GM18870 (cell line): Measurements from ENCODE around the gene RBAK.
"Not testable (repeated sequence)": the region's sequence is repeated elsewhere in the genome, so short reads cannot be mapped to it uniquely, and the experiment has no call there.

Experiments
- ATAC-seq: cut with Tn5 transposase; IDR thresholded peaks from one replicate; pipeline ENCODE4 v1.9.1; 2021; ENCODE audit warnings: moderate library complexity; ENCODE audit not compliant: unreplicated experiment

The RBAK gene

DNA sequence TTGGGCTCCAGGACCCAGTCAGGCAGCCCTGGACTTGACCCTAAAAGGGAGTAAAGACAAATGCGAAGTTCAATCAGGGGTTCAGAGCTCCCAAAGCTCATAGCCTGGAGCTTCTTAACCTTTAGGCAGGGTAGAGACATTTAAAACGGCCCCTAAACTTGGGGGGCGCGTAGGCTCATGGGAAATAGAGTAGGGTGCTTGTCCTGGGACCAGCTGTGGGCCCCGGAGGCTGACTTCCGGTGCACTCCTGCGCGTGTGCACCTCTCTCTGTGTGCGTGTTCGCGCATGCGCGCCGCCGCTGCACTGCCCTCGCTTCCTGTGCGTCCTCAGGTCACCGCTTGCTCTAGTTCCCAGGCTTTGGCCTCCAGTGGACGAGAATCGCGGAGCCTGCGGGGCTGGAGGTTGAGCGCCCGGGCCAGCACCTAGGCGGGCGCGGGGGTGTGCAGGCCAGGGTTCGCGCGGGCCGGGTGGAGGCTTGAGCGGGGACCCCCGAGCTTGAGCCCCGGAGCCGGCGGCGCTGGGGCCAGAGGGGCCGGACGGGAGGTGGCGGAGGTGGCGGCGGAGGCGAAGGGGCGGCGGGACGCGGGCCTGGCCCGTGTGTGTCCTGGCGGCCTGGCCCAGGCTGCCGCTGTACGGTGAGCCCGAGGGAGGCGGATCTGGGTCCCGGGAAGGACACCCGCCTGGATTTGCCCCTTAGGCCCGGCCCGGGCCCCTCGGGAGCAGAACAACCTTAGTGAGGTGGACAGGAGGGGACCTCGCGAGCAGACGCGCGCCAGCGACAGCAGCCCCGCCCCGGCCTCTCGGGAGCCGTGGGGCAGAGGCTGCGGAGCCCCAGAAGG lies at the start of gene RBAK:
RBAK (plus strand) TSS at position 303 of the 839 bp plus-strand sequence. CDS start 2,217 bp downstream, outside the sequence.
- ATAC-seq: peak; percentile 96

GRCh38 chr7:4996696-4997222 lies 48.9 kb upstream of the RBAK start:
- no peak for ATAC-seq

- no peak for ATAC-seq
Observed at GRCh38 chr7:4998244-4998643, 47.4 kb upstream of the RBAK start.

DNA sequence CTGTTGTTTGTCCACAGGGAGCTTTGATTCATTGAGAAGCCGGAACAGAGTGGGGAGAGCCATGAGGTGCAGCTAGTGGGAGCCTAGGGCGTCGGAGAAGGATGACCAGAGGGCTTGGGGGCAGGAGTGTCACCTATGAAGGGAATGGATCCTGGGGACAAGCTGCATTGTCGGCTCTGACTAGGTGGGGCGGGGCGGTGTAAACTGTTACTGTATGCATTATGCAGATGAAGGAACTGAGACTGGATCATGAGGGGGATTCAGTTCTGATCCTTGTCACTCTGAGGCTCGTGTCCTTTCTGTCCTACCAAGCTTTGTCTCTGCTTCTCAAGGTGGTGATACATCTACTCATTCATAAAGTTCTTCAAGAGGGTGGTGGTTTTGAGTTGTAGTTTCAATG lies 46.8 kb upstream of the RBAK start:
- no peak for ATAC-seq

GRCh38 chr7:4999369-4999950 lies 46.2 kb upstream of the RBAK start:
- ATAC-seq: no peak

- ATAC-seq: no peak
Observed at GRCh38 chr7:5001003-5001402, 44.7 kb upstream of the RBAK start.

DNA sequence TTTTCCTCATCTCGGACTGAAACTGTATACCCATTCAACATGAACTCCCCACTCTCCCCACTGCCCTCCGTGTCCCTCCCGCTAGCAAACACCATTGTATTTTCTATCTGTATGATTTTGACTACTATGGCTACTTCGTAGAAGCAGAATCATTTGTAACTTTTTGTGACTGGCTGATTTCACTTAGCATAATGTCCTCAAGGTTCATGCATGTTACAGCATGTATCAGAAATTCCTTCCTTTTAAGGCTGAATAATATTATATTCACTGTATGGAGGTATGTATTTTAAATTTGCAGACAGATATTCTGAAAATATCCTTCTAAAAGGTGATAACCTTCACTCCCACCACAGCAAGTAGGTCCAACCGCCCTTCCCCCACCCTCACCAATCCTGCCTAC lies 43.7 kb upstream of the RBAK start:
- no peak for ATAC-seq

DNA sequence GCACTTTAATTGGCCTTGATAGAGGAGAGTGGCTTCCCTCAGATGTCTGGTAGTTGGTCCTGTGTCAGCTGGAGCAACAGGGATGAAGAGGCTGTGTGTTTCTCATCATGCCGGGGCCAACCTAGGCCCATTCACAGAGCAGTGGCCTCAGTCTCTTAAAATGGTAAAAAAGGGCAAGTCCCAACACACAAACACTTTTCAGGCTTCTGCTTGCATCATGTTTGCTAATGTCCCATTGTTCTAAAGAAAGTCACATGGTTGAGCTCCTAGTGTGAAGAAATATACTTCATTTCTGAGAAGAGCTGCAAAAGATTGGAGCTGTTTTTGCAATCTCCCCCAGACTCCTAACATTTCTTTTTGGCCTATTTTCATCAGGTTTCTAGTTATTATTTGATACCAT lies 40.6 kb upstream of the RBAK start:
- no peak for ATAC-seq

- no peak for ATAC-seq
Observed at GRCh38 chr7:5012985-5013384, 32.7 kb upstream of the RBAK start.

GRCh38 chr7:5015936-5016335 lies 29.7 kb upstream of the RBAK start:
- not testable (repeated sequence) for ATAC-seq

DNA sequence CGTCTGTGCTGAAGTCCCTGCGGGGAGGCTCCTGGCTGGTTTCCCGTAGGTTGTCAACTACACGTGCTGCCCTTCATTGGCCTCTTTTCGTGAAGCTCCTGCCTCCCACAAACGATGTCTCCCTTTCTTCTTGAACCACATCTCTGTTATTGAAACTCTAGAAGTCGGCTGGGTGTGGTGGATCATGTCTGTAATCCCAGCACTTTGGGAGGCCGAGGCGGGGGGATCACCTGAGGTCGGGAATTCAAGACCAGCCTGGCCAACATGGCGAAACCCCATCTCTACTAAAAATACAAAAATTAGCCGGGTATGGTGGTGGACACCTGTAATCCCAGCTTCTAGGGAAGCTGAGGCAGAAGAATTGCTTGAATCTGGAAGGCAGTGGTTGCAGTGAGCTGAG lies 28.0 kb upstream of the RBAK start:
- not testable (repeated sequence) for ATAC-seq

GRCh38 chr7:5020098-5020497 lies 25.6 kb upstream of the RBAK start:
- no peak for ATAC-seq

DNA sequence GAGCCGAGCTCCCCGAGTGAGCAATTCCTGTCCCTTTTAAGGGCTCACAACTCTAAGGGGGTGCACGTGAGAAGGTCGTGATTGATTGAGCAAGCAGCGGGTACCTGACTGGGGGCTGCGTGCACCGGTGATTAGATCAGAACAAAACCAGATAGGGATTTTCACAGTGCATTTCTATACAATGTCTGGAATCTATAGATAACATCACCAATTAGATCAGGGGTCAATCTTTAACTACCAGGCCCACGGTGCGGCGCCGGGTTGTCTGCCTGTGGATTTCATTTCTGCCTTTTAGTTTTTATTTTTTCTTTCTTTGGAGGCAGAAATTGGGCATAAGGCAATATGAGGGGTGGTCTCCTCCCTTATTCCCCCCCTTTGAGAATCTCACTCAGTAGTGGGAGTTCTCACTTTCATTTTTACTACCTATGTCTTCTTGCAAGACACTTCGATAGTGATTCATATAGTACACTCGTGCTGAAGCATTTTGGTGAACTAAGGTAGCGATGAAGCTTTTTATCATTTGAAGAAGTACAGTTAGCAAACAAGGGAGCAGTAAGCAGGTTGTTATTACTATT lies 24.6 kb upstream of the RBAK start:
- ATAC-seq: not testable (repeated sequence)

- ATAC-seq: not testable (repeated sequence)
Observed at GRCh38 chr7:5023626-5024025, 22.0 kb upstream of the RBAK start.

DNA sequence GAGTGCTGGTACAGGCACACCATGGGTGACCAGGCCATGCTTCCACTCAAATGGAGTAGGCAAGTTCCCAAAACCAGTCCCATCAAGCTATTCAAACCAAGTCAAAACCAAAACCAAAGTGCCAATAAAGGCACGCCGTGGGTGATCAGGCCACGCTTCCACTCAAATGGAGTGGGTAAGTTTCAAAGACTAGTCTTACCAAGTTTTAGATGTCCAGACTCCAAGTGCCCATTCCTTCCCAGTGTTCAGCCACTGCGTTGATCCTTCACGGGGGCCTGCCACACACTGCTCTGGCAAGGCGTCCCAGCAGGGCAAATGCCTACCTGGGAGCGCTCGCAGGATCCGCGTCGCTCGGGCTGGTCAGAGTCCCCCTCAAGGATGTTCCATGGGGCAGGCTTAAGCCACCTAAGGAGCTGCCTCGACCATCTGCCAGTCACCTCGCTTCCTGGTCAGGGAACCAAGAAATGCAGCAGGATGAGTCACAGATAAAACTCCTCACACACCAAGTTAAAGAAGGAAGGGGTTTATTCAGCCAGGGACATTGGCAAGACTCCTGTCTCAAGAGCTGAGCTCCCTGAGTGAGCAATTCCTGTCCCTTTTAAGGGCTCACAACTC lies 17.8 kb upstream of the RBAK start:
- not testable (repeated sequence) for ATAC-seq

DNA sequence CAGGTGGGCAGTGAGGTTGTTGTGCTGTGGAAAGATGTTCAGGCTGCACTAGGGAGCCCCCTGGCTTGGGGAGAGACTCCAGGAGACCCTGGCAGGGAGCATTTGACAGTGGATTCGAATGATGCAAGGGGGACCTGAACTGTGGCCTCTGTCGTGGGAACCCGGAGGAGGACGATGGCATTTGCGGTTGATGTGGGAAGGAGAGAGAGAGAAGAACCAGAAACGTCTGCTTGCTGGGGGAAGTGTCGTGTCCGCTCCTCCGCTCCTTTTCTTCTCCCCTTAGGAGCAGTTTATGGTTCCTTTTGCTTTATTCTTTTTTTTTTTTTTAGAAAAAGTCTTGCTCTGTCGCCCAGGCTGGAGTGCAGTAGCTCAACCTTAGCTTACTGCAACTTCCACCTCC lies 12.5 kb upstream of the RBAK start:
- ATAC-seq: not testable (repeated sequence)

- no peak for ATAC-seq
Observed at GRCh38 chr7:5035276-5035675, 10.4 kb upstream of the RBAK start.

GRCh38 chr7:5036446-5036845 lies 9.2 kb upstream of the RBAK start:
- no peak for ATAC-seq

DNA sequence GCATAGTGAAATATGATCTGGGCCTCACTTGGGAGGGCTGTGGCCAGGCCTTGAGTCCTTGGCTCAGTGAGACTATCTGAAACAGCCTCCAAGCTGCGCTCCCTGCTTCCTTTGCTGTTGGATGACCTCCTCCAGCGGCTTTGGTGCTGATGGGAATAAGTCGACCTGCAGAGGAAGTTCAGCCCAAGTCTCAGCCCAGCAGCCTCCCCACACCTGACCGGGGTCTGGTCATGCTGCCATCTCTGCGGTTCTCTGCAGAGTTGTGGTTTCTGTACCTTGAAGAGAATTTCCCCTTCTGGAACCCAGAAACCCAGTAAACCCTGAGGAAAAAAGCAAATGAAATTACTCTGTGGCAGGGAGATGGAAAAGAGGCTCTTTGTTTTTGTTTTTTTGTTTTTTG lies 4.6 kb upstream of the RBAK start:
- ATAC-seq: no peak

DNA sequence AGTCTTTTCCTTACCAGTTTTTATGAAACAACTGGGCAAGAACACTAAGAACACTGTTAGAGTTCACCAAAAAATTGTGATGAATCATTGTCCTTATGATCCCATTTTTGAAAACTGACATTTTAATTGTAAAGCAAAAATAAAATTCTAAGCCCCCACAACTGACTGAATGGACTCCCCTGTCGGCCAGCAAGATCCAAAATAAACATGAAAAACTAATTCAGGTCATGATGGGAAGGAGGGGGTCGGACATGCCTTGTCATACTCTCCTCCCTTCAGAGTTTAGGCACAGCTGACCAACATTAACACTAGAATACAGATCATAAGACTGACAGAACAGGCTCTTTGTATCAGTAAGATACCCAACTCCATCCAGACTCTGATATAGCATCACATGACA lies 2.0 kb upstream of the RBAK start:
- no peak for ATAC-seq

DNA sequence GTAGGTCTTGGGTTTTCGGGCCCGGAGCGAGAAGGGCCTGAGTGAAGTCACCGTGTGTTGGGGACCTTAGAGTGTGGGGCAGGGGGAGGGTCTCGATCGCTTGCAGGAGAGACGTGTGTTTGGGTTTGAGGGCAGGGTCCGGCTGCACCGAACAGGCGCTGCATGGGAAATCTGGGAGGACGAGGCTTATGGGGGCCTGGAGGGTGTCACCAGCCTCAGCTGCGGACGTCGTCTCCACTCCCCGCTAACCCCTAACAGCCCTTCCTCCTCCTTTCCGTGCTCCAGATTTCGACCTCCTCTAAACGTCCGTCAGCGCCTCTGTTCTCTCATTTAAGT lies 705 bp downstream of the RBAK start:
- ATAC-seq: peak; percentile 9

DNA sequence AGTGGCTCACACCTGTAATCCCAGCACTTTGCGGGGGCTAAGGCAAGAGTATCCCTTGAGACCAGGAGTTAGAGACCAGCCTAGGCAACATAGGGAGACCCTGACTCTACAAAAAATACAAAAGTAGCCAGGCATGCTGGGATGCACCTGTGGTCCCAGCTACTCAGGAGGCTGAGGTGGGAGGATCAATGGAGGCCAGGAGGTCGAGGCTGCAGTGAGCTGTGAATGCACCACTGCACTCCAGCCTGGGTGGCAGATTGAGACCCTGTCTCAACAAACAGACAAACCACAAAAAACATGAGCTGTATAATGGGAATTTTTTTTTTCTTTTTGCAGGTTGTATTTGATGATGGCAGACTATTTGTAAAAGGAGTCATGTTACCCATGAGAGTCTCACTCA lies 1.5 kb downstream of the RBAK start:
- ATAC-seq: not testable (repeated sequence)
